Progenitor cell of endocrine pancreas (in vitro differentiated cells): ENCODE measurements around the gene DDRGK1. TPM values are rescaled to one million over a fixed set of nuclear protein-coding genes. Genes with fewer than 3 reads are reported as not detected.

Source experiments
- DNase-seq: peaks from one replicate; pipeline ENCODE4 v3.0.0; 2021; ENCODE audit warnings: low spot score; ENCODE audit not compliant: unreplicated experiment
- H3K27ac Mint-ChIP-seq: 2 replicates; pipeline ENCODE4 v1.8.0; 2021; ENCODE audit warnings: mild to moderate bottlenecking, moderate library complexity, mixed read lengths
- H3K27me3 Mint-ChIP-seq: 2 replicates; pipeline ENCODE4 v1.8.0; 2021; ENCODE audit warnings: mixed read lengths
- H3K36me3 Mint-ChIP-seq: 2 replicates; pipeline ENCODE4 v1.8.0; 2022; ENCODE audit warnings: mixed read lengths; ENCODE audit not compliant: insufficient read depth
- H3K4me1 Mint-ChIP-seq: 2 replicates; pipeline ENCODE4 v1.8.0; 2021; ENCODE audit warnings: low read depth, mixed read lengths
- H3K4me3 Mint-ChIP-seq: 2 replicates; pipeline ENCODE4 v1.8.0; 2021; ENCODE audit warnings: low read depth, mild to moderate bottlenecking, moderate library complexity, mixed read lengths
- H3K9me3 Mint-ChIP-seq: 2 replicates; pipeline ENCODE4 v1.8.0; 2021; ENCODE audit warnings: low read depth, mixed read lengths
- CTCF ChIP-seq: fragments of 200-600 bp; sonication (generic); IDR thresholded peaks from one replicate; pipeline ENCODE4 v1.5.0; 2021; ENCODE audit warnings: antibody characterized with exemption, mild to moderate bottlenecking; ENCODE audit not compliant: unreplicated experiment
- total RNA-seq: library from RNA; stranded (reverse); gene quantifications from 2 replicates; pipeline ENCODE4 v1.2.1, GENCODE V29; 2021

DDRGK1 gene
- total RNA-seq, 1 donor from 2014 or later = 78.0 TPM

DNA sequence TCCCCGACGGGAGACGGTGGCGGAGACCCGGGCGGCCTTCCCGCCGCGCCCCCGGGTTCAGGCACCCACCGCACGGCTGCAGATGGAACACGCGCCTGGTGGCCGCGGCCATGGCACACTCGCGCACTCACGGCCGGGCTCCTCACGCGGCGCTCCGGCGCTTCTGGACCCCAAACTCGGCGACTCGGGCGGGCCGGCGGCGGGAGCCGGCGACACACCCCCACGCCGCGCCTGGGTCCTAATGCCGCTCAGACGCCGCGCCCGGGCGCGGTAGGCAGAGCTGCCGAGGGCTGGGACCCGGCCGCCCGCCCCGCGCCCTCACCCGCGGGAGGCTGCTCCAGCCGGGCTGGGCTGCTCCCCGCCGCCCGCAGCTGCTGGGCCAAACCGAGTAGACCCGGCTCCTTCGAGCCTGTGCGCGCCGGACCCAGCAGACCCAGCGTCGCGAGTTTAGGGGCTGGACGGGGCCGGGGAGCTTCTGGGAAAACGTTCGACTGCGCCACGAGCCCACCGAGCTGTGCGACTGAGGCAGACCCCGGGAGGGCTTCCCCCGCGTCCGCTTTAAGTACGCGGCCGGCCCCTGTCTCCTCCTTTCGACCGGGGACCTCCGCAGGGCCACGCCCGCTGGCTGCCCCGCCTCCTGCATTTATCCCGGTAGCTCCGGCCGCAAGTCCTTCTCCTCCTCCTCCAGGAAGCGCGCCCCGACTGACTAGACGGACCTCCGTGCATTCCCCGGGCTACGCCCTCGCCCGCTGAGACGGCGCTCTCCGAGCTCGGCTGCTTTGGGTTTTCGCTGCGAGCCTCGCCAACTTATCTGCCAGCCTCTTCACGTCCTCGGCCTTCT is 34.8 kb upstream of the DDRGK1 start, which contains the start of gene SLC4A11:
Gene SLC4A11 (minus strand): TSS at position 165 of the 841 bp plus-strand sequence. CDS start 53 bp downstream, at position 112.
- Mint-ChIP-seq H3K4me3 (peak within 1 kb of the TSS; percentile 78), H3K27ac (peak within 1 kb of the TSS; percentile 56), H3K4me1 (peaks cover 6% of the 10 kb centered on the region), H3K36me3 (no peaks in the 10 kb centered on the region), H3K9me3 (no peaks in the 10 kb centered on the region), H3K27me3 (peaks cover 77% of the 10 kb centered on the region)
- no peak for DNase-seq
- no peak for TF ChIP-seq CTCF

DNA sequence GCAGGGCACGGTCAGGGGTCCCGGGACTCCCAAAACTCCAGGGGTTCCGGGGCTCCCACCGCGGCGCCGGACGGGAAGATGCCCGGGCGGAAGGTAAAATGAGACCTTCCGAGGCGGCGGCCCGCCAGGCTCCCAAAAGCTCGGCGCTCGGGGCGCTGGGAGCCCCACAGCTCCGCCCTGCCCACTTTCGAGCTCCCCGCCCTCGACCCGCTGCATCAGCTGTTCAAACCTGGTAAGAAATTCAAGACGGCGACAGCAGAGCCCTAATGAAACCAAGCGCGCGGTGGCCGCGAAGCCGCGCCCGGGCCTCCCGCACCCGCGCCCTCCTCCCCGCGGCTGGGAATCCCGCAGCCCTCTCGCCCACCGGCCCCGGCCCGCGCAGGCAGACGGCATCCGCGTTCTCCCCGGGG is 34.1 kb upstream of the DDRGK1 start:
- peak overlapping the region; percentile 69 for H3K4me3 Mint-ChIP-seq
- TF ChIP-seq CTCF = no peak

DNA sequence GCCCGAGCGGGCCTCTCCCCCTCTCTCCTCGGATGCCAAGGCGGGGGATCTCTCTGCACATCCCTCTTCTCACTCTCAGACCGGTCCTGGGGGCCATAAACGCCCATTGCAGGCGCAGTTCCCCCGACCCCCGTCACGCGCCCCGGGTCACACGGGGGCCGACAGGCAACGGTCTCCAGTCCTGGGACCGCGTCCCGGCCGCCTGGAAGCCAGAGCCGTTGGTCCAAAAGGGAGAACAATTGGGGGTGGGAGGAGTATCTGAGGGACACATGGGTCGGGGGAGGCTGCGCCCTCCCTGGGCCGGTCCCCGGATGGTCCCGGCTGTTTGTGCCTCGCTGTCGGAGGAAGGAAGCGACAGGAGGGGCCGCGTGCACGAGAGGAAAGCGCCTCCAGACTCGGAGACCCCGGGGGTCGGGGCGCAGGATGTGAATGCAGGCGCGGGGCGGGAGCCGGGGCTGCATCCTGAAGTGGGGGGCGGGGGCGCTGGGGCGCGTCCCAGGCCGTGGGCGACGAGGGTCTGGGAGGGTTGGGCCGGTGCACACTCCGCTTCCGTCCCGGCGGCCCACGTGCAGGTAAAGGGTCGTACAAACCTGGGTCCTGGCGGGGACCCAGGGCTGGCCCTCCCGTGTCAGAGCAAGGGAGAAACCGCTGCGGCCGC is 33.6 kb upstream of the DDRGK1 start:
- H3K4me1 Mint-ChIP-seq = peaks cover 6% of the 10 kb centered on the region
- peak overlapping the region; percentile 35 for H3K4me3 Mint-ChIP-seq
- no peaks in the 10 kb centered on the region for H3K36me3 Mint-ChIP-seq
- DNase-seq = no peak
- peaks cover 70% of the 10 kb centered on the region for H3K27me3 Mint-ChIP-seq
- peak; percentile 19 for TF ChIP-seq CTCF
- no peak overlapping the region for H3K27ac Mint-ChIP-seq
- H3K9me3 Mint-ChIP-seq = no peaks in the 10 kb centered on the region

More for the DNA sequence above, 34.1 kb upstream of the DDRGK1 start:
- Mint-ChIP-seq H3K36me3 (no peaks in the 10 kb centered on the region), H3K4me1 (peaks cover 6% of the 10 kb centered on the region), H3K27ac (no peak overlapping the region), H3K9me3 (no peaks in the 10 kb centered on the region), H3K27me3 (peaks cover 73% of the 10 kb centered on the region)
- no peak for DNase-seq

DNA sequence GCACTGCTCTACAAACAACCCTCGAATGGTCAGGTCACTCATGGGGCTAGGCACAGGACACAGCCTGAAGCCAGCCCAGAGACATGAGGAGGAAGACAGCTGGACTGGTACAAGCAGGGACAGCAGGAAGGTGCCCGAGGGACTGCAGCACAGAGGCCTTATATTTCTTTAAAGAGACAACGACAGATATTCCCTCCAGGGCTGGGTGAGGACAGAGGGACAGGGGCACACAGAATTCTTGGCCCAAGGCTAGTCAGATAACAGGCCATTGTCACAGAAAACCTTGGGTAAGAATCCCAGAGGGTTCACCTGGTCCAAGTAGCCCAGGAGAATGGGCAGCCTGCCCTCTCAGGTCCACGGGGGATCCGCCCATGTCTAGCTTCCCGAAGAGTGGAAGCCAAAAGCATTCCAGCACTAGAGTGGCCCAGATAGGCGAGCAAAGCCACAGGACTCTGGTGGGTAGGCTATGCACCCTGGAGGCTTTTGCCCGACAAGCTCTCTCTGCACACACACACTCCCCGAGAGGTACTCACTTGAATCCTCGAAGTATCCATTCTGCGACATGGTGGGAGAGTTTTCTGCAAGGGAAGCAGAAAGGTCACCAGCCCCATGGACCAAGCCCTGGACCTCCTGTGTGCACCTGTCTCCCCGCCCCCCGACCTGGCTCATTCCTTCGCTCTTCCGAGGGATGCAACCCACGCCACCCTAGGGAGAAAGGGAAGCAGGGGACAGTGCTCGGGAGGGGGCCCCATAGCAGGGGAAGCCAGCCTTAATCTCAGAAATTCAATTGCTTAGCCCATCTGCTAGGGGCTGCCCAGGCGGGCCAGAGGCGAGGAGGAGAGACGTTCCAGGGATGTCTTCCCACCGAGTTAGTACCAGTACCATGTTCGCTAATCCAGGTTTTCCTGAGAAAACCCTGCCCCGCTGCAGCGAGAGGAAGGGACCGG is 32.8 kb upstream of the DDRGK1 start:
- Mint-ChIP-seq H3K4me3 (peak overlapping the region; percentile 40), H3K9me3 (no peaks in the 10 kb centered on the region), H3K4me1 (peaks cover 6% of the 10 kb centered on the region), H3K27ac (no peak overlapping the region), H3K36me3 (no peaks in the 10 kb centered on the region), H3K27me3 (peaks cover 67% of the 10 kb centered on the region)
- TF ChIP-seq CTCF = no peak
- DNase-seq = no peak
